ENCODE measurements around the gene SIM1. TPM values are rescaled to one million over a fixed set of nuclear protein-coding genes. Genes with fewer than 3 reads are reported as not detected.

SIM1 gene
- total RNA-seq, 1 donor from 2014 or later = not detected

DNA sequence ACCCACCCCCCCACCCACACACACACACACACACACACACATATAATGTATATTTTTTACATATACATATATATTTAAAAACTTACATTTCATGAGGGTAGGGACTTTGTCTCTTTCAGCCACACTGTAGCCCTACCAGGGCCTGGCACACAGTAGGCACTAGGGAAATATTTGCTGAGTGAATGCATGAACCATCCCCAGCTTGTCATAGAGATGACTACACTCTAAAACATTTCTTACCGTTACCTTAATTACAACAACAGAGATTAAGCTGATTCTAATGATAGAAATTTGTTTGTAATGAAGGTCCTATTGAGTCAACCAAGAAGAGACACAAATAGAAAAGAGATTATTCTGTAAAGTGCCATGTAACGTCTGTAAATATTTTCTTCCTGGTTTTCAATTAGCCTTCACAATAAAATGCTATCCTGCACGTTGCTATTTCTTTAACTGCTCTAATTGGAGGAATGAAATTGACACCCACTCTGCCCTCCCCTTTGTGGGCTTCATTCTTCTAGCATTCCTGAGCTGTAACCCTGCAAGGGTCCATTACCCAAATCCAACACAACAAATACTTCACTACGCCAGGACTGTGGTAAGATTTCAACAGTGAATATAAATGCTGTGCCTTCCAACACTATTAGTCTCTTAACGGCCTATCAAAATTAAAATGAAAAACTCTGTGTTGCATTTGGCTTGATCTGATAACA lies 30.8 kb downstream of the SIM1 start:
- Mint-ChIP-seq H3K27me3 (peaks cover 13% of the 10 kb centered on the region), H3K27ac (no peak overlapping the region), H3K4me1 (no peaks in the 10 kb centered on the region), H3K9me3 (no peaks in the 10 kb centered on the region), H3K36me3 (ENCODE audit: low read depth) (no peaks in the 10 kb centered on the region), H3K4me3 (no peak overlapping the region)
- intact Hi-C loops (cut with micrococcal nuclease) = no loop called here
- ChIA-PET POLR2A (no interaction called here), CTCF (no interaction called here)
- DNase-seq (no peak), ATAC-seq (ENCODE audit: low read depth) (no peak)
- TF ChIP-seq CTCF (IDR thresholded peaks at IDR 0.05) = no peak

GRCh38 chr6:100432136-100432535 lies 32.6 kb downstream of the SIM1 start:
- Mint-ChIP-seq H3K27me3 (peaks cover 10% of the 10 kb centered on the region), H3K4me3 (no peak overlapping the region), H3K27ac (no peak overlapping the region), H3K9me3 (no peaks in the 10 kb centered on the region), H3K4me1 (no peaks in the 10 kb centered on the region), H3K36me3 (ENCODE audit: low read depth) (no peaks in the 10 kb centered on the region)
- ChIA-PET POLR2A (no interaction called here), CTCF (no interaction called here)
- TF ChIP-seq CTCF (IDR thresholded peaks at IDR 0.05) = no peak
- intact Hi-C loops (cut with micrococcal nuclease) = no loop called here
- DNase-seq = no peak
- ATAC-seq (ENCODE audit: low read depth) = no peak

DNA sequence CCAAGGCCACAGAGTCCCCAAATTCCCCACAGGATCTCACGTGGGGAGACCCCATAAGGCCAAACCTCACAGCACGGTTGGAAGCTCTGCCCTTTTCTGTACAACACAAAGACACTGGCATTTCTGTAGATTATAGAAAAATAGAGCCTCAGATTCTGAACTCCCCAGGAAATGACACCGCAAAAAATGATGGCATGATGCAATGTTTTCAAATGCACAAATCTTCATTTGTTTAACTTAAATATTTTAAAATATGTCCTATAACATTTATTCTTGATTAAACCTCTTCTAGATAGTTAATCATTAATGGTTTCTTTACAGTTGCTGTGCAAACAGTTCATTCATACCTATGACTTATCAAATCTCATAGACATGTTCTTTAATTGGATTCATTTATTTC lies 33.8 kb downstream of the SIM1 start:
- ChIA-PET CTCF (no interaction called here), POLR2A (no interaction called here)
- no peaks in the 10 kb centered on the region for H3K4me1 Mint-ChIP-seq
- no peak for TF ChIP-seq CTCF (IDR thresholded peaks at IDR 0.05)
- no peak for DNase-seq
- no peaks in the 10 kb centered on the region for H3K9me3 Mint-ChIP-seq
- no peak for ATAC-seq (ENCODE audit: low read depth)
- no peak overlapping the region for H3K4me3 Mint-ChIP-seq
- H3K27me3 Mint-ChIP-seq = peaks cover 9% of the 10 kb centered on the region
- no peak overlapping the region for H3K27ac Mint-ChIP-seq
- no peaks in the 10 kb centered on the region for H3K36me3 Mint-ChIP-seq (ENCODE audit: low read depth)
- intact Hi-C loops (cut with micrococcal nuclease) = no loop called here

DNA sequence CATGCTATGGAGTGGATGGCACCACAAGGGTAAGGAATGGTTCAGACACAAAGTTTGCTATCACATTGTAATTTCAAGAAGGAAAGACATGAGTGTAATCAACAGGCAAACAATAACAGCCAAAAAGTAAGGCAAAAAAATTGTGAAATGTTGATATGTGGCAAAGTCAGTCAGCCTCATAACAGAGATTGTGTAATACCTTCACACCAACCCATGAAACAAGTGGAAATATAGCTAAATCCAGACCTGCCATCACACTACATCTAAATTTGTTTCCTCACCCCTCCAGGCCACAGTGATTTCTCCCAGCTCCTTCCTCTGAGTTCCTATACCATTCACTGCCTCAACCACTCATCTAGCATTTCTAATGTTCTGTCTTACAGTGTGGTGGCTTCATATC lies 37.3 kb downstream of the SIM1 start:
- no peak for DNase-seq
- peaks cover 1% of the 10 kb centered on the region for H3K27me3 Mint-ChIP-seq
- ATAC-seq (ENCODE audit: low read depth) = no peak
- no peaks in the 10 kb centered on the region for H3K36me3 Mint-ChIP-seq (ENCODE audit: low read depth)
- H3K4me1 Mint-ChIP-seq = no peaks in the 10 kb centered on the region
- POLR2A ChIA-PET = no interaction called here
- CTCF ChIA-PET = no interaction called here
- no peak for TF ChIP-seq CTCF (IDR thresholded peaks at IDR 0.05)
- intact Hi-C loops (cut with micrococcal nuclease) = no loop called here
- no peaks in the 10 kb centered on the region for H3K9me3 Mint-ChIP-seq
- H3K27ac Mint-ChIP-seq = no peak overlapping the region
- H3K4me3 Mint-ChIP-seq = no peak overlapping the region

DNA sequence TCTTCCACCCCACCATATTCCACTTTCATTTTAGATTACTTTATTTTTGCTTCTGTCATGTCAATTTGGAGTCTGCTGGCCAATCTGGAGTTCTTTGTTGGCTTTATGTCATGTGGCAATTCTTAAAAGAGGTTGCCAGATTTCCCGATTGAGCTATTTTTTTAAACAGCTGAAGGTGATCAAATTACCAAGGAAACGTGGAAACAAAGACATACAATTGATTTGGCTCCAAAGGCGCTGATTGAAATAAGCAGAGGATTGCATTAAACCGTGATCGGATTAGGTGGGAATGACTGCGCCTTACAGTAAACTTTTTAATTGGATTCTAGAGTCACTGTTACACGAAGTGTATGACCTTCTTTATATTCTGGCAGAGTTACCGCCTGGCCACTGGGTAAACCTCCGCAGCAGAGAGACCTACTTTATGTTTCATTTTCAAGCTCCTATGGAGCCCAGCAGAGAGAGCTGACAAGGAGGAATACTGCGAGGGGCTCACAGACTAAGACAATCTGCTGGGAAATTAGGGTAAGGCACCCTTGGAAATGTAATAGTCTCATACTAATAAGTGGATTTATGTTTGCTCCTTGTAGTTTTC lies 37.9 kb downstream of the SIM1 start:
- Mint-ChIP-seq H3K27ac (no peak overlapping the region), H3K27me3 (peaks cover 1% of the 10 kb centered on the region), H3K4me1 (no peaks in the 10 kb centered on the region), H3K4me3 (no peak overlapping the region), H3K9me3 (no peaks in the 10 kb centered on the region), H3K36me3 (ENCODE audit: low read depth) (no peaks in the 10 kb centered on the region)
- ATAC-seq (ENCODE audit: low read depth) = no peak
- CTCF ChIA-PET = no interaction called here
- intact Hi-C loops (cut with micrococcal nuclease) = no loop called here
- POLR2A ChIA-PET = no interaction called here
- no peak for DNase-seq
- TF ChIP-seq CTCF (IDR thresholded peaks at IDR 0.05) = no peak
